Activated CD4-positive, alpha-beta T cell treated with anti-CD3 and anti-CD28 coated beads, Interleukin-2, amount 50 U/mL, for 48 hours (primary cell): Measurements from ENCODE around the gene EPHA1.

ENCODE experiments used
- DNase-seq, 2 experiments: peaks; one replicate each; pipeline ENCODE4 v3.0.0-alpha.2; 2020

EPHA1 gene

DNA sequence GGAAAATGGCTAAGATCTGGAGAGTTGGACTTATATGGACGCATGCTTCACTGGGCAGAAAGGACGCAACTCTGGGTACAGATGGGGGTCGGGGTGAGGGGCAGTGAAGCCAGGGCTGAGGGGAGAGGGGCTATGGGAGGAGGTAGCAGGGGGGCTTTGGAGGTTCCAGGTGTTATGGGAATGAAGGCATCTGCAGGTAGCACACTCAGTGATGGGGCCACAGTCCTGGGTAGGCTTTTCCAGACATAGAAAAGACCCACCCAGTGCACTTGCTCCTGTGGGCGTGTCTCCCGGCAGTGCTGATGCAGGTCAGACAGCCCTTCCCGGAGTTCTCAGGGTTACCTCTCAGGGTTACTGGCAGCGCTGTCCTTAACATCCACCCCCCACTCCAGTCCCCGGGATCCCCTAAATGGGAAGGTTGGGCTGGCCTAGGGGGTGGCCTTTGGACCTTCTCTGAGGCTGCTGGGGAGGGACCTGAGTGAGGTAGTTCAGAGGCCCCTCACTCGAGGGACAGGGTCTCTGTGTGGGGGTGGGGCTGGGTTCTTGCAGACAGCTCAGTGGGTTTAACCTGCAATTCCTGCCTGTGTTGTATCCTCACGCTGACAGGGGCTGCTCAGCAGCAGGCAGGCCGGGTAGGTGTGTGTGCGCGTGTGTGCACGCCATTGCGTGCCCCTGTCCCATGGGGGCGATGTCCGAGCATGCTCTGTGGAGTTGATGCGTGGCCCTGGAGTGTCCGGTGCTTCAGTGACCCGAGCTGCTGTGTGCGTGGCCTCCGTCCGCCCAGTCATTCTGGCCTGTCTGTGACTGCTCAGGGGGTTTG is 21.3 kb downstream of the EPHA1 start:
- no peak for DNase-seq

DNA sequence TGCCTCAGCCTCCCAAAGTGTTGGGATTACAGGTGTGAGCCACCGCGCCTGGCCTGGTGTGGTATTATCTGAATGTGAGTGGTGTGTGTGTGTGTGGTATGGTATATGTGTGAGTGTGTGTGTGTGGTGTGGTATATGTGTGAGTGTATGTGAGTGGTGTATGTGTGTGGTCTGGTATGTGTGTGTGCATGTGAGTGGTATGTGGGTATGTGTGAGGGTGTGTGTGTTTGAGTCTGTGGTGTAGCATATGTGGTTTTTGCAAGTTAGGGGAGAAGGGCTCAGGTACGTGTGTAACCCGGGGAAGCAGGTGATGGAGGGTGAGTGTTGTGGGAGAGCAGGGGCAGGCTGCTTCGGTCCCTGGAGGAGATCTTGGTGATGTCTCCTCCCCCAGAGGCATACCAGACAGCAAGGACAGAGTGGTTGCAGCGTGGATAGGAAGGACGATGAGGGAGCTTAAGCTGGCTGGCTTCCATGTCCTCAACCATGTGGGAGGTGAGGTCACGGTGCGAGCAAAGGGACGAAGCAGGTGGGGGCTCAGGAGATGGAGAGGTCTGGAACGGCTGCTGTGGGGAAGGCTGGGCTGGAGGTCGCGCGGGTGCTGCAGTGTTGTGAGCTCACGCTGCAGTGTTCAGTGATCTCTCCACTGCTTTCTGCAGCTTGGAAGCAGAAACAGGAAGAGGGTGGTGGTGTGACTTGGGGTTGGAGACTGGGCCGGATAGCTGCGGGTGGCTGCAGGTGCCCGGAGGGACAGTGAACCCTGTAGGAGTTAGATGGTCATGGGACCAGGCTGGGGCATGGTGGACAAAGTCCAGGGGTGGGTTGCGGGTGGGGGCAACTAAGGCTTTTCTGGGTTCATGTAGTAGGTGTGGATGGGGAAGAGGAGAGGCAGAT is 22.5 kb downstream of the EPHA1 start:
- peak in 1 of 2 experiments; percentile 28 for DNase-seq

DNA sequence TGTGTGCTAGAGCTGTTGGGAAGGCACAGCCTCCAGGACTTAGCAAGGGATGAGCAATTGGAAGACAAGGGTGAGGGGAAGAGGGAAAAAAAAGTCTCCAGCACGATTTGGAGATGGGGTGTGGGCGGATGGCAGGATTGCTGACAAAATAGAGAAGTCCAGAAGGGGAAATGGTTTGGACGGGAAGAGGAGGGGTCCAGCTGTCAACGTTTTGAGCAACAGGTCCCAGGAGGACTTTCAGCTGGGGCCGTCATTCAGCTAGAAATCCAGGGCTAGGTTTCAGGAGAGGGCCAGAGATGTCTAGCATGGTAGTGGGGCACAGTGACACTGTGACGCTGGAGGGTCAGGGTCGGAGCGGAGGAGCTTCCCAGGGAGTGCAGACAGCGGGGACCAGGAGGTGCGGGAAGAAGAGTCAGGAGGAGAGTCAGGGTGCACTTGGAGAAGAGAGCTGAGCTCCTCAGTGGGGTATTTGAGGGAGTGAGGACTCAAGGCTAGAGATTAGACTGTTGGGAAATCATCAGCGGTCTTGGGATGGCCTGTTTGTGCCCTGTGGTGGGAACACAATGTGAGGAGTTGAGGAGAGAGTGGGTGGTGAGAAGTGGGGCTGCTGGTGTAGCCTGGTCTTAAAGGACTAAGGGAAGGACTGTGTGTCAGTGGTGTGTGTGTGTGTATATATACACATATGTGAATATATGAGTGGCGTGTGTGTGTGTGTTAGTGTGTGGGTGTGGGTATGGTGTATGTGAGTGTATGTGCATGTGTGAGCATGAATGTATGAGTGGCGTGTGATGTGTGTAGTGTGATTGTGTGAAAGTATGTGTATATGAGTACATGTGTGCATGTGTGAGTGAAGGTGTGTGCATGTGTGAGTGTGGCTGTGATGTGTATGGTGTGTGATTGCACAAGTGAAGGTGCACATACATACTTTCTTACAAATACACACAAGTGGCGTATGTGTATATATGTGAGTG is 23.7 kb downstream of the EPHA1 start:
- DNase-seq = no peak

DNA sequence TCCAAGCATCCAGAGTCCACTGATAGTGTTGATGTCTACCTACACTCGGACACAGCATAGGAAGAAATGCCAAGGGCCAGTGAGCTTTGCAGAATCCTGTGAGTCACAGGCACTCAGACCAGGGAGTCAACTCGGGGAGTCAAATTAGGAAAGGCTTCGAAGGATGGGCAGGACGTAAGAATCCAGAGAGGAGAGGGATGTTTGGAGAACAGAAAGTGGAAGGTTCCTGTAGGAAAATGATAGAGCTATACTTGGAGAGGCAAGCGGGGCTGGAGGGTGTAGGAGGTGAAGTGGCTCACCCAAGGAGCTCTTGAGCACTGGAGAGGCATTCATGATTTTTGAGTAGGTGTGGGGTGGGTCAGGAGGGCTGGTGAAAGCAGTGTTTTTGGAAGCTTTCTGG is 24.5 kb downstream of the EPHA1 start:
- no peak for DNase-seq

DNA sequence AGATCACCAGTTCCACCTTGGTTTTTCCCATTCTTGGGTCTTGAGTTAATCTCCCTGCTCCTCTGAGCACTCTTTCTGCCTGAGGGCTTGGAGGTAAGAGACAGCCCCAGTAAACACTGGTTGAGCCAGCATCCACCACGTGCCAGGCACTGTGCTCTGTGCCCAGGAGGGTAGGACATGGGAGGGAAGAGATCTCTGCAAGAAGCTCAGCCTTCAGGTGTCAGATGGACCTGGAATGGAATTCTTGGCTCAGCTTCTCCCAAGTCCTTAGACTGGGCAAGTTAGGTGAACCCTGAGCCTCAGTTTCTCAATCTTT is 25.1 kb downstream of the EPHA1 start:
- DNase-seq = no peak

DNA sequence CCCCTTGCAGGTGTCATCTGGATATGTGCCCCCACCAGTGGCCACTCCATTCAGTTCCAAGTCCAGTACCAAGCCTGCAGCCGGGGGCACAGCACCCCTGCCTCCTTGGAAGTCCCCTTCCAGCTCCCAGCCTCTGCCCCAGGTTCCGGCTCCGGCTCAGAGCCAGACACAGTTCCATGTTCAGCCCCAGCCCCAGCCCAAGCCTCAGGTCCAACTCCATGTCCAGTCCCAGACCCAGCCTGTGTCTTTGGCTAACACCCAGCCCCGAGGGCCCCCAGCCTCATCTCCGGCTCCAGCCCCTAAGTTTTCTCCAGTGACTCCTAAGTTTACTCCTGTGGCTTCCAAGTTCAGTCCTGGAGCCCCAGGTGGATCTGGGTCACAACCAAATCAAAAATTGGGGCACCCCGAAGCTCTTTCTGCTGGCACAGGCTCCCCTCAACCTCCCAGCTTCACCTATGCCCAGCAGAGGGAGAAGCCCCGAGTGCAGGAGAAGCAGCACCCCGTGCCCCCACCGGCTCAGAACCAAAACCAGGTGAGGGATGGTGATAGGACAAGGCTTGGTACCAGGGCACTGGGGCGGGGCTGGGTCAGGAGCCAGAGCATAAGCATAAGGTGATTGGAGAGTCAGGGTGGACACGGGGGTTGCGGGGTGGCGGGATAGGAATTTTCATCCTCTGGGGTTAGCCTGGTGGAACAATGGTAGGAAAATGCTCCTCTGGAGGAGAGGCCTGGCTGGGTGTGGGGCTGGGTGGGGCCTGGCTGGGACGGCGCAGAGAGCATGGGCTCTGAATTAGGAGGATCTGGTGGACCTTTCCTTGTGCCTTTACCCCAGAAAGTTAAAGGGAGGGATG is 25.6 kb downstream of the EPHA1 start:
- no peak for DNase-seq

DNA sequence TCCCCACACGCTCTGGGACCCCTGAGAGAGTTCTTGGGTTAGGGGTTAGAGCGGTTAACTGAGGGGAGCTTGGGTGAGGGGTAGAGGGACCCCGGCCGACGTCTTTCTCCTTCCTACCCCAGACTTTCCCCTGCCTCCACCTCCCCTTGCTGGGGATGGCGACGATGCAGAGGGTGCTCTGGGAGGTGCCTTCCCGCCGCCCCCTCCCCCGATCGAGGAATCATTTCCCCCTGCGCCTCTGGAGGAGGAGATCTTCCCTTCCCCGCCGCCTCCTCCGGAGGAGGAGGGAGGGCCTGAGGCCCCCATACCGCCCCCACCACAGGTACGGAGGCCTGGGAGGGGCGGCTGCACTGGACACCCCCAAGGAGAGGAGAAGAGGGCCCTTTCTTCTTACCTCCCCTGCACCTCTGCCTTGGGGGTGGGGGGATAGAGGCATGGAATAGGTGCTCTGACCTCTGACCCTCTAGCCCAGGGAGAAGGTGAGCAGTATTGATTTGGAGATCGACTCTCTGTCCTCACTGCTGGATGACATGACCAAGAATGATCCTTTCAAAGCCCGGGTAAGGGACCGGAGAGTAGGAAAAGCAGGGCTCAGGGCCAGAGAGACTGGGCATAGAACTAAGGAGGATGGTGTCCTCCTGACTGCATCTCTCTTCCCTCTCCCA is 26.4 kb downstream of the EPHA1 start:
- DNase-seq = no peak

DNA sequence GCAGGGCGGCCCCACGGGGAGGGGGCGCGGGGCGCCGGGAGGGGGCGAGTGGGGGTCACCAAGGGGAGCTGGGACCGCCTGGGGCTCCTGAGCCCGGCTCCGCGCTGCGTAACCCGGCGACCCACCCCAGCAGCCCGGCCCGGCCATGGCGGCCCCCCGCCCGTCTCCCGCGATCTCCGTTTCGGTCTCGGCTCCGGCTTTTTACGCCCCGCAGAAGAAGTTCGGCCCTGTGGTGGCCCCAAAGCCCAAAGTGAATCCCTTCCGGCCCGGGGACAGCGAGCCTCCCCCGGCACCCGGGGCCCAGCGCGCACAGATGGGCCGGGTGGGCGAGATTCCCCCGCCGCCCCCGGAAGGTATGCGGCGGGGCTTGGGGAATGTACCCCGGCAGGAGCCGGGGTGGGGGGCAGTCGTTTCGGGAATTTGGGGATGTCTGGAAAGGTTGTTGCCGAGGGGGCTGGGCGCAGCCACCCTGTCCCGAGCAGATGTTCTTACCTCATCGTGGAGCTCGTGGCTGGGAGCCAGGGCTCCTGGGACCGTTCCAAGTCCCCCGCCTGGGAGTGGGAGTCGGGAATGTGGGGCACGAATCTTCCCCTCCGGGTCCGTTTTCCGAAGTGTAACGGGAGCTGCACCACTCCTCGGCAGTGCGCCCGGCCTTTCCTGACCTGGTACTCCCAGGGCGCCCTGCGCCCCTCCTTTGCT is 27.1 kb downstream of the EPHA1 start:
- peak; percentile 31 to 34 for DNase-seq

DNA sequence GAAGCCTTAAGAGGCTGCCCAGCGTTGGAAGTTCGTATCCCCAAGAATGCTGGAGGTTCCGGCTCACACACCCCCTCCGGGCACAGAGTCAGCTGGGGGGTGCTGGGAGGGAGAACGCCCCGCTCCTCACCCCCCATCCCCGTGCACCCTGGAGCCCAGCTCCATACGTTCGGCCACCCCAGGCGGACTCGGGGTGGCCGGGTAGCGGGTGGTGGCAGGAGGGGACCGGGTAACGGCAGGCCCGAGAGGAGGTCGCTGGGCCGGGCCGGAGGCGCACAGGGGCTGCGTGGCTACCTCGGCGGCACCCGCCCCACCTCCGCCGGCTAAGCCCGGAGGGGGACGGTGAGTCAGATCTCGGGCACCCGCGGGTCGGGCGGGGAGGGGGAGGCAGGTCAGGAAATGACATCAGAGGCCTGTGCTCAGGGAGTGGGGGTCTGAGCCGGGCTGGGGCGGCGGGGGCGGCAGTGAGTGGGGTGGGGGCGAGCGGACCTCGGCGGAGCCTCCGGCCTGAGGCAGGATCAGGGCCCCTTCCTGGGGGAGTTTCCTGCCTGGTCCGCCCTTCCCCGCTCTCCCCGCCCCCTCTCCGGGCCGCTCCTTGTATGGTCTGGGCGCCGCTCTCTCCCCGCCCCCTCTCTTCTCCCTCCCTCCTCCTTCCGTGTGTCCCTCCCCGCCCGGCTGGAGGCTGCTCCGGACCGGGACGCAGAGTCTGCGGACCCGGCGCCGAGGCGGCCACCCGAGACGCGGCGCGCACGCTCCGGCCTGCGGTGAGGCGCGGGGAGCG is 27.8 kb downstream of the EPHA1 start, which contains the start of gene ZYX:
TSS of gene ZYX (plus strand) at position 700 of the 781 bp plus-strand sequence. CDS start 227 bp downstream, outside the sequence.
- DNase-seq = peak; percentile 91 to 94

DNA sequence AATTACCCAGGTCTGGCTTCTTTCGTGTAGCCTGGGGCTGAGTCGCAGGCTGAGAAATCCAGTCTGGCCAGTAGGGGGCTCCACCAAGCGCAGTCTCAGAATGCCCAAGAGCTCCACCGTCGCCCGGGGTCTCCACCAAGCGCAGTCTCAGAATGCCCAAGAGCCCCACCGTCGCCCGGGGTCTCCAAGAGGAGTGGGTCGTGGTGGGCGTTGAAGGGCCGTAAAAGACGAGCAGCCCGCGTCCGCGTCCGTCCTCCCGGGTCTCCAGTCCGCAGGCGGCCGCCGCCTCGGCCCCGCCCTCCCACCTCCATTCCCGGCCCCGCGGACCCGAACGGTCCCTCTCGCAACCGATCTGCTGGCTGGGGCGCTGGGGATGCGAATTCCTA is 28.4 kb downstream of the EPHA1 start:
- DNase-seq = peak; percentile 92 to 93

DNA sequence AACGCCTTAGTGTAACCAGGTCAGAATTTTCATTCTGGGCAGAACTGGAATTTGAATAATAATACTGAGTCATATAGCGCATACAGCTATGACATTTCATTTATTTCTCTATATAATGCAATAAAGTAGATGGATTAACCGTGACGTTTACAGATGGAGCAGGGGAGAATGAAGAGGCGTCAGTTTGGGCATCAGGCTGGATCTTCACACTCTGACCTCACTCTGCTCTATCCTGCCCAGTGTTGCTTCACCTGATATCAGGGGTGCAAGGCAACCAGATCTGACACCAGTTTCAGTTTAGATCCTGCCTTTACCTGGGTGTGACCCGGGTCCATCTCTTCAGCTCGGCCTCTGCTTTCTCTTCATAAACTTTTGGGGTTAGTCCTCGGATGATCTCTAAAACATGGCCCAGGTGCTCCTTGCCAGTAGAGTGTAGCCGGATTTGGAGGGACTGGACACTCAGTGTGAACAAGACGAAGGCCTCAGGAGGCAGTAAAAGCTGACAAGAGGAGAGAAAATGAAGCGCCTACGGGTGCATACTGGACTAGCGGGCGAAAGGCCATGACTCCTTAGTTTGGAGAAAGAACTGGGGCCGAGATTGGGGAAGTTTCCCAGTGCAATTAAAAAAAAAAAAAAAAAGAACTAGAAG is 28.9 kb downstream of the EPHA1 start:
- peak in 1 of 2 experiments; percentile 26 for DNase-seq

DNA sequence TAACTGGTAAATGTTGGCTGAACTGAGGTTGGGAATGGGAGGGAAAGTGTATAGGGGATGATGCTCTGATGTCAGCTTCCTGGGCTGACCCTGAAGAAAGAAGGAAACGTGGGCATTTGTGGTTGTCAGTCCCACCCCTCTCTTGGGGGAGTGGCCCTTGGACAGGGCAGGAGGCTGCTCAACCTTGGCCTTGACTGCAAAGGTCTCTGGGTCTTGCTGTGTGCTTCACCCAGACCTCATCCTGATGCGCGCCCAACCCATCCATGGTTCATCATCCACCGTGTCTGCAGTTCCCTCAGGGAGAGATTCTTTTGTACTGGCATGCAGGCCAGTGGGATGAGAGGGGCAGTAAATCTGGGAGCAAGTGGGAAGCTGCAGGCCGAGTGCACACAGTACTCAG is 32.3 kb downstream of the EPHA1 start:
- no peak for DNase-seq

DNA sequence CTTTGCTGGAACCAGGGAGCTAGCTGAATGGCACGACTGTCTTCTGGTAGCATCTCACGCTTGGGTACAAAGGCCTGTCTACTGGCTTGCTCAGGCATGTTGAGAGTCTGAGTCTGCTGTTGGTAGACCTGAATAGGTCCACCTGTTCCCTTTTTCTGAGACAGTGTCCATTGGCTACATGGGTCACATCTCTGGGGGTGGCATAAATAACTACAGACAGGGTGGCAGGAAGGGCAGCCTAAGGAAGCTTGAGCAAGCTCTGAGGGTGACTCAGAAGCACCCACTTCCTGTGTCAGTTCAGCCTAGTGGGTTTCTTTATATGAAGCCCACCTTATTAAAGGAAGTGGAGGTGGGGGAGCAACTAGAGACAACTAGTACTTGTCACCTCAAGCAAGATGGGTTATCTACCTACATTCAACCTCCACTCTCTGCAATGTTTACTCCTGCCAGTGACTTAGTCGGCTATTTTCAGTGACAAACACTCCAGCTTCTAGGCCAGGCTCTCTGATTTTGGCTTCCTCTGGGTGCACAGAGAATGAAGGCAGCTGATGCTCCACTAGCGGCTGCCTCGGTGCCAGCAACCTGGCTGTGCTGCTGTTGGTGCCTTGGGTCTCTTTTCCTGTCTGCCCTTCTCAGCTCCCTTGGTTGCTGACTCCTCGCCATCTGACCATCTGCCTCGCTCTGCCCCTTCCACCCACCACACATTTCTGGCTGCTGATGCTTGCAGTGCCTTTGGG is 33.2 kb downstream of the EPHA1 start:
- DNase-seq = peak; percentile 26 to 35

DNA sequence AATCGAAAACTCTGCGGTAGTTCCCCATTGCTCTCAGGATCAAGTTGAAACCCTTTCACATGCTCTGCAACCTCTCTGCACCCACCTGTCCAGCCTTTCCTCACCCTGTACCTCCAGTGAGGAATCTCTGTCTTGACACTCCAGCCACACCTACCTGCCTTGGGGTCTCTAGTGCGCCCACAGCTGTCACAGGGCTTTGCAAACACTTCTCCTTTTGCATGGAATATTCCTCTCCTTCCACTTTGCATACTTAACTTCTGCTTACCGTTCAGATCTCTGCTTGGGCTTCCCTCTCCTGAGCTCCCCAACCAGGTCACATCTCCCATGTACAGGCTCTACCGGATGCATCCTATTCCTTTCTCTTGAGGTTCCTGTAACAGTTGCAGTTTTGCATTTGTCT is 34.1 kb downstream of the EPHA1 start:
- no peak for DNase-seq

DNA sequence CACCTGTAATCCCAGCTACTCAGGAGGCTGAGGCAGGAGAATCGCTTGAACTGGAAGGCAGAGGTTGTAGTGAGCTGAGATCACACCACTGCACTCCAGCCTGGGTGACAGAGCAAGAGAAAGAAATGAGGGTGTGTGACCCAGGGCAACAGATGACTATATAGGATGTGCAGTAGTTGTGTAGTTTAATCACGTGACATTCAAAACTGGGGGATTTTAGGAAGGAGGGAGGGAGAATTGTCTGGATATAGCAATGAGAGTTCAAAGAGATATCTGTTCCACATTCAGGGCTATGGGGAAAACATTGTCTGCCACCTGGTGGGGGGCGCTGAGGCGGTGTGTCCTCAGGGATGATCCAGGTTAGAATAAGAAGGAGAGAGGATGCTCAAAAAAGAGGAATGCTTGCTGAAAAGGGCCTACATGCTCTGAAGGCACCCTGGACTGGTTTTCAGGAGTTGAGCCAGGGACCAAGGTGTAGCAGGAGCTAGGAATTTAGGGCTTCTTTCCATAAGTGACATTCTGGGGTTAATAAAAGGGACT is 35.3 kb downstream of the EPHA1 start:
- no peak for DNase-seq

DNA sequence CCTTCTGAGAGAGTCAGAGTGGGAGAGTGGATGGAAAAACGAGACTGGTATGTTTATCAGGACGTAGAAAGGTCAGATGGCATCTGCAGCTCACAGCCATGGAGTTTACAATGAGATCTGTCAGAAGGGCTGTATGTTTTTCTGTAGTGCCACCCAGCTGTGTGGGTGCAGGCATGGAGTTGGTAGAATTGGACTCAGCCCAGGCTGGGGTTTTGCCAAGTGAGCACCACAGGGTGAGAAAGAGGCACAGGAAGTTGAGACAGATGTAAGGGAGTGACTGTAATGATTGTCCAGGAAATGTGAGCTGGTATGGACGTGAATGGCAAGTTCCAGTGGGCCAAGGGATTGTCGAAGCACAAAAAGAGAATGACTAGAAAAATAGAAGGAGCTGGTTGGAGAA is 36.6 kb downstream of the EPHA1 start:
- peak; percentile 65 to 74 for DNase-seq

DNA sequence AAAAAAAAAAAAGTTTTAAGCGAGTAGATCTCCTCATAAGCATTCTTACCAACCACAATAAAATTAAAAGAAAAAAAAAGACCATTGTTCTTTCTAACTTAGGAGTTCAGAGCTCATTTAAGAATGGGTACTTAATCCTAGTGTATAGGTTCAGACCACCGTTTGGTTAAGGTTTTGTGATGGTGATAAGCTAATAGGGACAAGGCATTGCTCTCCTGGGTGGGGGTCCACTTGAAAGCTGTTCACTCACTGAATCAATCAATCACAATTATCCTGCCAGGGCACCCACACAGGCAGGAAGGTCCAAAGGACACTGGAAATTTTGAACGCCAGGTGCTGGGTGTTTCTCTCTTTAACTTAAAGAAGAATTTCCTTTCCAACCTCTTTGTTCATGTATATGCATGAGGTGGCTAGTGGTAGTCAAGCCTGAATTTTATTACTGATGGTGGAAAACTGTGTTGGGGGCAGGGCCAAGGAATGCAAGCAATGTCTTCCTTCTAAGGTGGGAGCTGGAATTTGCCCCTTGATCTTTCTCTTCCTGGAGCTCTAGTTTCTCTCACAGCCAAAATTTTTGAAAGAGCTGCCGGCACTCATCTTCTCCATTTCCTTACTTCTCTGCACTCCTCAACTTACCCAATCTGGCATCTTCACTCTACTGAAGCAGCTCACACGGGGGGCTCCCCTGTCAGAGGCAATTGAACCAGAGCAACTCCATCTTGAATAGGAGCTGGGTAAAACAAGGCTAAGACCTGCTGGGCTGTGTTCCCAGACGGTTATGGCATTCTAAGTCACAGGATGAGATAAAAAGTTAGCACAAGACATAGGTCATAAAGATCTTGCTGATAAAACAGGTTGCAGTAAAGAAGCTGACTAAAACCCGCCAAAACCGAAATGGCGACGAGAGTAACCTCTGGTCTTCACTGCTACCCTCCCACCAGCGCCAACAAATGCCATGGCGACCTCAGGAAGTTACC is 38.7 kb downstream of the EPHA1 start:
- no peak for DNase-seq
